GM12801 (cell line): Measurements from ENCODE around the gene TBC1D24.

Experiments used
- CTCF ChIP-seq: IDR thresholded peaks from one replicate; pipeline ENCODE4 v1.5.1; 2011; ENCODE audit warnings: control low read depth; ENCODE audit not compliant: insufficient read length; ENCODE audit errors: extremely low read depth

Gene TBC1D24

GRCh38 chr16:2474877-2475412 lies at the start of gene TBC1D24:
Gene TBC1D24 (plus strand): TSS chr16:2475127. CDS start chr16:2496149, 21,022 bp downstream.
- TF ChIP-seq CTCF = no peak

DNA sequence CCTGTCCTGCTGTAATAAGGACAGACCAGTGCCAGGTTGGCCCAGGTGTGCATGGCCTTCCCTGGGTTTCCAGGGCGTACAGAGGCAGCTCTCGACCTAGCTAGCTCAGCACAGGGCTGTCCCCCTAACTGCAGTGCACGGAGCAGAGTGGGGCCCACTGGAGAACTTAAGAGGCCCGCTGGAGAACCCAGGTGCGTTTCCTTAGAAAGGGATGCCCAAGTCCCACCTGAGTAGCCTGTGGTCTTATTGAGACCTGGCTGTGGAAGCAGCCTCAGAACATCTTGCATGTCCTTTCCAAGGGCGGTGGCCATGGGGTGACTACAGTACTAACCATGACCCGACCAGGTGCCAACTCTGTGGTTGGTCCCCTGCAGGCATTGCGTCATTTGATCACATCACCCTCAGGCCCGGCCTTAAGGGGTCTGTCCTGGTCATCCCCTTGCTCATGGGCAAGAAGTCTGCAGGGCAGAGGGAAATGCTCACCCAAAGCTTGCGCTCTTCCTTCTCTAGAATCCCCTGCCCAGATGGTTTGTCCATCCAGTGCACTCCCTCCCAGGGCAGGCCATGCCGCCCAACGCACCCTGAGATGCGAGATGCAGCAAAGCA lies 49.0 kb upstream of the TBC1D24 start:
- TF ChIP-seq CTCF = no peak

DNA sequence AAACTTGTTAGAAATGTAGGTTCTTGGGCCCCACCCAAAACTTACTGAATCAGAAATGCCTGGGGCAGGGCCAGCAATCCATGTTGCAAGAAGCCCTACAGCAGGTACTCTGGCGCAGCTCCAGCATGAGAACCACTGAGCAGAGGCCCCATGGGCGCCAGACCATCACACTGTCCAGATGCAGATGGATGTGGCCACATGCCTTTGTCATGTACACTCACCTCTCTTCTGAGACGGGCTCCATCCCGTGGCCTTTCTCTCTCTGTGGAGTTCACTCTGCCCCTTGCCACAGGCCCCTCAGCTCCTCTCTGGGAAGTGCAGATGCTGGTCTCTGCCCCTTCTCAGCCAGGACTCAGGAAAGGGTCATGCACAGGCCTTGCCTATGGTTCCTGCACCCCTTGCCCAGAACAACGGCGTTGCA lies 48.0 kb upstream of the TBC1D24 start:
- TF ChIP-seq CTCF = no peak

GRCh38 chr16:2427526-2427925 lies 47.4 kb upstream of the TBC1D24 start:
- no peak for TF ChIP-seq CTCF

- TF ChIP-seq CTCF = no peak
Measured at GRCh38 chr16:2428051-2428783, 46.7 kb upstream of the TBC1D24 start.

DNA sequence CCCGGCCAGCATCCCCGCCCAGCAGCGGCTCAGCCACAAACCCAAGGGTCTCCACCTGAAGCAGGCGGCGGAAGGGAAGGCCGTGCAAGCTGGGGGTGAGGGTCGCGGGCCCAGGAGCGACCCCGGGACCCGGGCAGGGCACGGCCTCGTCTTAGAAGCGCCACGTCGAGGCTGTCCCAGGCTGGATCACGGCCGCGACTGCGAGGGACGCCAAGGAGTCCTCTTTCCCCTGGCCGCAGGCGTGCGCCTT lies 46.2 kb upstream of the TBC1D24 start:
- no peak for TF ChIP-seq CTCF

GRCh38 chr16:2429034-2429770 lies 45.7 kb upstream of the TBC1D24 start, which contains the start of gene CCNF:
Gene CCNF (plus strand): TSS chr16:2429447. CDS start chr16:2429482, 35 bp downstream.
- no peak for TF ChIP-seq CTCF
